H1 (cell line): ENCODE results near the gene CABP1. TPM values are rescaled to one million over a fixed set of nuclear protein-coding genes. Genes with fewer than 3 reads are reported as not detected.

Source experiments
- CTCF ChIA-PET: fragments of 300-600 bp; sonication (Branson Sonifier 250); formaldehyde crosslinking; loops from one replicate; lab custom pipeline; 2021; ENCODE audit not compliant: partially characterized antibody; lab: Charles Lee
- POLR2A ChIA-PET: fragments of 300-600 bp; sonication (Branson Sonifier 250); formaldehyde crosslinking; loops from one replicate; lab custom pipeline; 2021; ENCODE audit warnings: inconsistent platforms; ENCODE audit not compliant: partially characterized antibody; lab: Charles Lee
- DNase-seq, 2 experiments: peaks; one replicate each; pipeline versions ENCODE4 v3.0.0 to v3.0.0-alpha.2; 2010 to 2022; ENCODE audit warnings: low spot score in 2 of 2, low read depth in 1 of 2, mixed read lengths in 1 of 2
- FAIRE-seq: peaks from 2 replicates; lab custom pipeline; 2011; peaks lifted over from hg19 to GRCh38; lab: Jason Lieb, UNC
- H2AFZ ChIP-seq: 2 replicates; pipeline ENCODE4 v1.8.1; 2012; ENCODE audit warnings: low read length, inconsistent platforms
- H2AK5ac ChIP-seq: 2 replicates; pipeline ENCODE4 v1.6.1; 2013; ENCODE audit warnings: low read depth, low read length
- H2BK120ac ChIP-seq: replicated peaks from 2 replicates; pipeline ENCODE3; 2013; ENCODE audit warnings: low read depth, low read length, inconsistent platforms
- H2BK12ac ChIP-seq: 2 replicates; pipeline ENCODE4 v1.6.1; 2013; ENCODE audit warnings: low read depth, low read length
- H2BK15ac ChIP-seq: 2 replicates; pipeline ENCODE4 v1.6.1; 2013; ENCODE audit warnings: low read length
- H2BK20ac ChIP-seq: 2 replicates; pipeline ENCODE4 v1.6.1; 2013; ENCODE audit warnings: low read length
- H2BK5ac ChIP-seq: 2 replicates; pipeline ENCODE4 v1.6.1; 2013; ENCODE audit warnings: low read depth, low read length
- H3K14ac ChIP-seq: 2 replicates; pipeline ENCODE4 v1.6.1; 2013; ENCODE audit warnings: inconsistent platforms; ENCODE audit not compliant: insufficient read length
- H3K18ac ChIP-seq: 2 replicates; pipeline ENCODE4 v1.6.1; 2013; ENCODE audit warnings: low read length; ENCODE audit errors: extremely low read depth
- H3K23ac ChIP-seq: 2 replicates; pipeline ENCODE4 v1.6.1; 2013; ENCODE audit warnings: inconsistent platforms; ENCODE audit not compliant: insufficient read length
- H3K23me2 ChIP-seq: 2 replicates; pipeline ENCODE4 v1.6.1; 2013; ENCODE audit warnings: low read depth, low read length
- H3K27ac ChIP-seq: 2 replicates; pipeline ENCODE4 v1.6.1; 2011; ENCODE audit warnings: low read depth, low read length, inconsistent platforms
- H3K27me3 ChIP-seq, 4 experiments: replicated peaks in 1 of 4; 1 replicate in 1 of 4; 2 replicates in 3 of 4; pipeline versions ENCODE4 v1.6.1 to v1.8.1; 2011 to 2013; ENCODE audit warnings: low read length in 3 of 4, mild to moderate bottlenecking in 3 of 4, inconsistent platforms in 2 of 4, mixed read lengths in 2 of 4, moderate library complexity in 1 of 4; ENCODE audit not compliant: control insufficient read depth in 3 of 4, insufficient read depth in 3 of 4; ENCODE audit errors: extremely low read depth in 1 of 4
- H3K36me3 ChIP-seq, 4 experiments: 2 replicates each; pipeline versions ENCODE4 v1.6.1 to v1.8.1; 2011 to 2013; ENCODE audit warnings: mild to moderate bottlenecking in 4 of 4, low read length in 3 of 4, moderate library complexity in 2 of 4, control low read depth in 1 of 4, inconsistent platforms in 1 of 4; ENCODE audit not compliant: insufficient read depth in 4 of 4, control insufficient read depth in 2 of 4
- H3K4ac ChIP-seq: replicated peaks from 2 replicates; pipeline ENCODE3; 2013; ENCODE audit warnings: low read length, low read depth, mixed read lengths, inconsistent platforms; ENCODE audit not compliant: insufficient read length
- H3K4me1 ChIP-seq, 4 experiments: replicated peaks in 1 of 4; 1 replicate in 1 of 4; 2 replicates in 3 of 4; pipeline versions ENCODE4 v1.6.1 to v1.8.1; 2011 to 2013; ENCODE audit warnings: low read length in 3 of 4, inconsistent platforms in 2 of 4, mixed read lengths in 1 of 4; ENCODE audit not compliant: insufficient read depth in 4 of 4, control insufficient read depth in 3 of 4
- H3K4me2 ChIP-seq, 2 experiments: 2 replicates each; pipeline versions ENCODE4 v1.6.1 to v1.8.1; 2011 to 2013; ENCODE audit warnings: low read depth in 2 of 2, low read length in 2 of 2, control low read depth in 1 of 2, inconsistent platforms in 1 of 2, mild to moderate bottlenecking in 1 of 2; ENCODE audit not compliant: insufficient read depth in 1 of 2
- H3K4me3 ChIP-seq, 4 experiments: fragments of 200-600, 300-600 bp in 1 of 4; sonication (generic), shearing (Covaris generic), sonication (Bioruptor Twin) in 1 of 4; 2 replicates each; pipeline versions ENCODE4 v1.5.1 to v1.8.1; 2011 to 2016; ENCODE audit warnings: low read length in 4 of 4, low read depth in 3 of 4, control low read depth in 2 of 4, inconsistent platforms in 2 of 4, mild to moderate bottlenecking in 2 of 4, mixed read lengths in 1 of 4, moderate library complexity in 1 of 4; ENCODE audit not compliant: insufficient read depth in 2 of 4; ENCODE audit errors: extremely low read depth in 1 of 4
- H3K56ac ChIP-seq: replicated peaks from 2 replicates; pipeline ENCODE3; 2013; ENCODE audit warnings: low read depth, mild to moderate bottlenecking, mixed read lengths, low read length, inconsistent platforms; ENCODE audit not compliant: insufficient read length
- H3K79me1 ChIP-seq: 2 replicates; pipeline ENCODE4 v1.6.1; 2013; ENCODE audit warnings: low read depth, low read length, control low read depth
- H3K79me2 ChIP-seq, 2 experiments: 2 replicates each; pipeline versions ENCODE4 v1.6.1 to v1.8.1; 2012 to 2013; ENCODE audit warnings: low read length in 2 of 2, mild to moderate bottlenecking in 2 of 2, inconsistent platforms in 1 of 2; ENCODE audit not compliant: insufficient read depth in 2 of 2, control insufficient read depth in 1 of 2
- H3K9ac ChIP-seq, 4 experiments: replicated peaks in 1 of 4; 1 replicate in 1 of 4; 2 replicates in 3 of 4; pipeline versions ENCODE4 v1.6.1 to v1.8.1; 2011 to 2013; ENCODE audit warnings: low read depth in 3 of 4, low read length in 3 of 4, control low read depth in 2 of 4, mild to moderate bottlenecking in 2 of 4, moderate library complexity in 2 of 4, inconsistent platforms in 1 of 4; ENCODE audit errors: extremely low read depth in 1 of 4
- H3K9me3 ChIP-seq, 2 experiments: 2 replicates each; pipeline versions ENCODE4 v1.6.1 to v1.8.1; 2012 to 2013; ENCODE audit warnings: mild to moderate bottlenecking in 2 of 2, moderate library complexity in 2 of 2, control low read depth in 1 of 2, inconsistent platforms in 1 of 2, low read depth in 1 of 2, low read length in 1 of 2, mixed read lengths in 1 of 2; ENCODE audit not compliant: insufficient read depth in 2 of 2
- H4K20me1 ChIP-seq, 2 experiments: replicated peaks in 1 of 2; 2 replicates each; pipeline versions ENCODE3 to v1.8.1; 2011 to 2013; ENCODE audit warnings: inconsistent platforms in 2 of 2, low read length in 2 of 2, mild to moderate bottlenecking in 1 of 2; ENCODE audit not compliant: insufficient read depth in 2 of 2, control insufficient read depth in 1 of 2
- H4K5ac ChIP-seq: 2 replicates; pipeline ENCODE4 v1.6.1; 2013; ENCODE audit warnings: low read length, low read depth, mixed read lengths, inconsistent platforms; ENCODE audit not compliant: insufficient read length
- H4K8ac ChIP-seq: 2 replicates; pipeline ENCODE4 v1.8.0; 2013; ENCODE audit warnings: mild to moderate bottlenecking, moderate library complexity, low read length, inconsistent platforms; ENCODE audit not compliant: insufficient read depth; ENCODE audit errors: extremely low read depth
- H4K91ac ChIP-seq: replicated peaks from 2 replicates; pipeline ENCODE3; 2013; ENCODE audit warnings: low read length, mixed read lengths, inconsistent platforms; ENCODE audit not compliant: insufficient read length
- EGR1 ChIP-seq: IDR thresholded peaks from 2 replicates; pipeline ENCODE4 v1.6.1; 2011; ENCODE audit warnings: low read depth, low read length, borderline replicate concordance
- HDAC2 ChIP-seq, 2 experiments: fragments of 300-600 bp in 1 of 2; sonication (generic) in 1 of 2; IDR thresholded peaks; 2 replicates each; pipeline ENCODE4 v1.6.1; 2011 to 2012; ENCODE audit warnings: low read depth in 2 of 2, low read length in 2 of 2, mild to moderate bottlenecking in 2 of 2, moderate library complexity in 2 of 2, borderline replicate concordance in 1 of 2, inconsistent platforms in 1 of 2
- PHF8 ChIP-seq: fragments of 200-600 bp; sonication (generic); conservative IDR thresholded peaks from 2 replicates; pipeline ENCODE4 v1.7.1; 2012; ENCODE audit warnings: low read depth, mild to moderate bottlenecking, inconsistent platforms, low read length, moderate library complexity
- POLR2AphosphoS5 ChIP-seq: IDR thresholded peaks from 2 replicates; pipeline ENCODE4 v1.6.1; 2011; ENCODE audit warnings: low read depth, low read length
- SP2 ChIP-seq: IDR thresholded peaks from 2 replicates; pipeline ENCODE4 v1.6.1; 2012; ENCODE audit warnings: mild to moderate bottlenecking, low read length, inconsistent platforms
- TAF7 ChIP-seq: optimal IDR thresholded peaks from 2 replicates; pipeline ENCODE3; 2011; ENCODE audit warnings: low read depth, mild to moderate bottlenecking, inconsistent platforms, low read length, moderate library complexity, borderline replicate concordance
- TBP ChIP-seq: IDR thresholded peaks from 2 replicates; pipeline ENCODE4 v1.6.1; 2011; ENCODE audit warnings: low read depth, low read length, improper control_type of control experiment
- WGBS, 2 experiments: shearing (Covaris generic) in 1 of 2; methylation state at CpG; one replicate each; pipeline versions ENCODE4 v1.1.6 to v1.1.7; 2013 to 2015; ENCODE audit warnings: low lambda C conversion rate in 2 of 2, mixed read lengths in 2 of 2, inconsistent platforms in 1 of 2, low coverage in 1 of 2, missing lambda C conversion rate in 1 of 2; ENCODE audit not compliant: insufficient replicate concordance in 2 of 2, insufficient coverage in 1 of 2, insufficient read length in 1 of 2; ENCODE audit errors: extremely low coverage in 1 of 2, missing lambda C conversion rate in 1 of 2; 5-methylcytosine and 5-hydroxymethylcytosine counted together
- polyA plus RNA-seq, 7 experiments: library from polyadenylated mRNA; depleted of rRNA in 3 of 7; stranded (reverse) in 5 of 7; unstranded in 2 of 7; fragments of >200 nt in 5 of 7; fragments of 200-250 nt in 2 of 7; gene quantifications; 1 replicate in 5 of 7; 2 replicates in 1 of 7; 4 replicates in 1 of 7; pipeline versions ENCODE4 v1.2.1 to v1.2.3, GENCODE V29; 2011 to 2013; ENCODE audit warnings: missing spikeins in 2 of 7, mixed read lengths in 2 of 7
- total RNA-seq: library from RNA; stranded (reverse); fragmentation: NEBNext Ultra II Directional; extraction: Animal tissue kit (Norgen Biotek cat#: 25700); gene quantifications from 2 replicates; pipeline ENCODE4 v1.2.1, GENCODE V29; 2021
- TF ChIP-seq, protein P1 (sequence below): IDR thresholded peaks from 2 replicates; pipeline ENCODE4 v1.6.1; 2012; ENCODE audit warnings: inconsistent platforms
- TF ChIP-seq, protein P2 (sequence below): IDR thresholded peaks from 2 replicates; pipeline ENCODE4 v1.6.1; 2012; ENCODE audit warnings: inconsistent platforms

The CABP1 gene
- total and polyA plus RNA-seq, 2 of the 8 experiments (the other 6 are each of a cell fraction or from before 2014, with no cell fraction given): 3.9 to 7.4 TPM

DNA sequence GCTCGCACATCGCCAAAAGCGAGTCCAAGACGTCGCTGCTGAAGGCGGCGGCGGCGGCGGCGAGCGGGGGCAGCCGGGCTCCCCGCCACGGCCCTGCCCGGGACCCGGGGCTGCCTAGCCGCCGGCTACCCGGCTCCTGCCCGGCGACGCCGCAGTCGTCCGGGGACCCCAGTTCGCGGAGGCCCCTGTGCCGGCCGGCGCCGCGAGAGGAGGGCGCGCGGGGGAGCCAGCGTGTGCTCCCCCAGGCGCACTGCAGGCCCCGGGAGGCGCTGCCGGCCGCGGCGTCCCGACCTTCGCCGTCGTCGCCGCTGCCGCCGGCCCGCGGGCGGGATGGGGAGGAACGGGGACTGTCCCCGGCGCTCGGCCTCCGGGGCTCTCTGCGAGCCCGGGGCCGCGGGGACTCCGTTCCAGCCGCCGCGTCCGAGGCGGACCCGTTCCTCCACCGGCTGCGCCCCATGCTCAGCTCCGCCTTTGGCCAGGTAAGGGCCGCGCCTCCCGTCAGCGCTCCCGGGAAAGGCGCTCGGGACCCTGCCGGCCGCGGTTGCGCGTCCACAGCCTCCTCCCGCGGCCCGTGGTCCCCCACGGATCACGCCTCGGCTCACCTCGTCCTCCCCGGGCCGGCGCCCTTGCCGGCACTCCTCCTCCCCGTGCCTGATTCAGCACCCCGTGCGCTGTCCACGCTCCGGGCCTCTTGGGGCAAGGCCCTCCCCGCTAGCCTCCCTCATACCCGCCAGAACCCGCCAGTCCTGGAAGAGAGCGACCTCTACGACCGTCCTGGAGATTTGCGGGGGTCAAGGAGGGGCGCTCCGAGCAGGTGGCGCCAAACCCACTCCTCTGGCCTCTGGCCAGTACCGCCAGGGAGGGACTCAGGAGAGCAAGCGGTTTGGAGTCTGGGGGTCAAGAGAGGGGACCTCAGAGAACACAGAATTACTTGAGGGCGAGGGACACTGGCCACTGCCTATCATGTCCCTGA, 721 bp downstream of the CABP1 start:
- no peak overlapping the region for H3K9ac ChIP-seq
- FAIRE-seq (no peak), DNase-seq (peak; percentile 53 to 88)
- H3K56ac ChIP-seq: no peak overlapping the region
- H3K4ac ChIP-seq: no peak overlapping the region
- H2BK5ac ChIP-seq: no peak overlapping the region
- H3K36me3 ChIP-seq: no peaks in the 10 kb centered on the region
- no peak overlapping the region for H3K14ac ChIP-seq
- H3K23me2 ChIP-seq: peaks cover 10% of the 10 kb centered on the region; the same call in 1 of the 2 replicates
- H4K91ac ChIP-seq: no peak overlapping the region
- H2BK15ac ChIP-seq: no peak overlapping the region
- H3K4me1 ChIP-seq: peaks cover 0 to 11% (median 8%) of the 10 kb centered on the region in 4 experiments; a peak in 5 of 7 replicates
- no peak overlapping the region for H4K5ac ChIP-seq
- H2BK120ac ChIP-seq: no peak overlapping the region
- H2BK20ac ChIP-seq: no peak overlapping the region
- peaks cover 0 to 16% (median 12%) of the 10 kb centered on the region in 4 experiments; a peak in 4 of 7 replicates for H3K27me3 ChIP-seq
- H3K79me2 ChIP-seq: no peaks in the 10 kb centered on the region
- no peak overlapping the region for H3K23ac ChIP-seq
- no peak overlapping the region for H3K27ac ChIP-seq
- ChIA-PET CTCF (interaction anchor here (0.8 to 3.2 kb wide), 12 partner anchors 8 to 109 kb away, joined by 3 to 17 read pairs (median 4); no protein-coding TSS in a partner anchor), POLR2A (interaction anchor here (0.5 to 1.6 kb wide), 6 partner anchors 12 to 109 kb away, joined by 3 to 4 read pairs (median 4); partner anchors contain the start of gene POP5)
- 0 out of 2 replicates have a peak overlapping the region, but pooled peaks have one; percentile 35 for H4K8ac ChIP-seq
- no peak overlapping the region for H2AK5ac ChIP-seq
- H3K4me2 ChIP-seq: peak overlapping the region; percentile 83 to 91
- 2% methylated on average over 64 of the region's 115 CpGs; no CpG with 5 or more reads in 1 of the 2 experiments for WGBS, 2 experiments
- peaks cover 0 to 5% of the 10 kb centered on the region in 2 experiments for H4K20me1 ChIP-seq
- H2BK12ac ChIP-seq: no peak overlapping the region
- H3K4me3 ChIP-seq: peak overlapping the region; percentile 50 to 78 (median 57)
- H3K79me1 ChIP-seq: no peaks in the 10 kb centered on the region
- H3K9me3 ChIP-seq: no peaks in the 10 kb centered on the region
- H3K18ac ChIP-seq: no peak overlapping the region; the same call in 1 of the 2 replicates
- H2AFZ ChIP-seq: 0 out of 2 replicates have a peak overlapping the region, but pooled peaks have one; percentile 8
- TF ChIP-seq TAF7 (peak; percentile 48), EGR1 (no peak), SP2 (no peak), PHF8 (no peak), POLR2AphosphoS5 (no peak), TBP (peak; percentile 61; the same call in 1 of the 2 replicates), HDAC2 (IDR thresholded peaks at IDR 0.05; ENCODE audit: borderline replicate concordance in 1 of 2, low read depth in 2 of 2, low read length in 2 of 2) (peak; percentile 17 to 85; a peak in 2 of 4 replicates)
- TF ChIP-seq, protein P1, sequence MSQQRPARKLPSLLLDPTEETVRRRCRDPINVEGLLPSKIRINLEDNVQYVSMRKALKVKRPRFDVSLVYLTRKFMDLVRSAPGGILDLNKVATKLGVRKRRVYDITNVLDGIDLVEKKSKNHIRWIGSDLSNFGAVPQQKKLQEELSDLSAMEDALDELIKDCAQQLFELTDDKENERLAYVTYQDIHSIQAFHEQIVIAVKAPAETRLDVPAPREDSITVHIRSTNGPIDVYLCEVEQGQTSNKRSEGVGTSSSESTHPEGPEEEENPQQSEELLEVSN: peak; percentile 68
- TF ChIP-seq, protein P2, sequence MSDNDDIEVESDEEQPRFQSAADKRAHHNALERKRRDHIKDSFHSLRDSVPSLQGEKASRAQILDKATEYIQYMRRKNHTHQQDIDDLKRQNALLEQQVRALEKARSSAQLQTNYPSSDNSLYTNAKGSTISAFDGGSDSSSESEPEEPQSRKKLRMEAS: peak; percentile 85
